Neural cell (in vitro differentiated cells): ENCODE results near the gene RAI1.
A peak's percentile ranks its signal among the peaks of the same experiment; 100 is the strongest.

ENCODE experiments used
- CTCF ChIP-seq: fragments of 450-650 bp; IDR thresholded peaks from 2 replicates; pipeline ENCODE4 v1.5.1; 2014; ENCODE audit warnings: antibody characterized with exemption, mild to moderate bottlenecking, moderate library complexity; ENCODE audit not compliant: poor library complexity, severe bottlenecking
- EZH2 ChIP-seq: fragments of 200-600, 300-800 bp; shearing (Covaris generic), sonication (generic); IDR thresholded peaks from 2 replicates; pipeline ENCODE4 v1.6.1; 2014; ENCODE audit warnings: antibody characterized with exemption, low read length, borderline replicate concordance, mild to moderate bottlenecking; ENCODE audit not compliant: insufficient read depth, poor library complexity, severe bottlenecking
- MXI1 ChIP-seq: fragments of 450-650 bp; conservative IDR thresholded peaks from 2 replicates; pipeline ENCODE4 v1.6.1; 2014; ENCODE audit warnings: antibody characterized with exemption, mild to moderate bottlenecking; ENCODE audit not compliant: poor library complexity, severe bottlenecking
- POLR2AphosphoS5 ChIP-seq: IDR thresholded peaks from 2 replicates; pipeline ENCODE4 v1.6.1; 2012
- RAD21 ChIP-seq: fragments of 450-650 bp; conservative IDR thresholded peaks from 2 replicates; pipeline ENCODE4 v1.6.1; 2014; ENCODE audit warnings: antibody characterized with exemption, mild to moderate bottlenecking, moderate library complexity
- REST ChIP-seq: IDR thresholded peaks from 2 replicates; pipeline ENCODE4 v1.6.1; 2012; ENCODE audit warnings: borderline replicate concordance
- SMC3 ChIP-seq: fragments of 450-650 bp; conservative IDR thresholded peaks from 2 replicates; pipeline ENCODE4 v1.6.1; 2014; ENCODE audit warnings: antibody characterized with exemption, mild to moderate bottlenecking, moderate library complexity; ENCODE audit not compliant: poor library complexity

- TF ChIP-seq EZH2, result no peak
- peak; percentile 57 for TF ChIP-seq POLR2AphosphoS5
- TF ChIP-seq CTCF, result no peak
- peak; percentile 40 for TF ChIP-seq RAD21
- peak; percentile 57 for TF ChIP-seq REST
- no peak for TF ChIP-seq SMC3
- peak; percentile 31 for TF ChIP-seq MXI1
These were observed 111.5 kb downstream of the RAI1 start for GRCh38 chr17:17792551-17793377.
